NCI-H146 treated with DMSO at 0.1 percent for 48 hours (cell line): ENCODE data around the gene RALB.
A peak's percentile ranks its signal among the peaks of the same experiment; 100 is the strongest.

ENCODE experiments used
- DNase-seq: peaks from one replicate; lab custom pipeline; 2025; ENCODE audit not compliant: unreplicated experiment; lab: John Stamatoyannopoulos, UW

RALB gene

DNA sequence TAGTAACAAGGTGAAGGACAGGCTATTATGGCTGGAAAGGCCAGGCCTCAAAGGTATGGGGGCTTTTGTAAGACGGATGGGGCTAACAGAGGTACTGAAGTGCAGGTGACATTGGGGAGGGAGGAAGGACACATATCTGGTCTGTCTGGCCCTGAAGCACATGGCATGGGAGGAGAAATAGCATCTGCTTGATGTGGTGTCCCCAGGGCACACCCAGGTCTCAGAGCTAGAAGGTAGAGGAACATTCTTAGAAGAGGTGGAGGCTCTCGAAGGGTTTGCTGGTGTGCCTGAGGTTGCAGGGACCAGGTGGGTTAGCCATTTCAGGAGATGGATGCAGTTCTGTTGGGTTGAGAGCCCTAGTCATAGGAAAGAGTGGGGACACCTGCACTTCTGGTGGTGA lies 9.5 kb downstream of the RALB start:
- DNase-seq: no peak

- DNase-seq: no peak
These were observed 10.2 kb downstream of the RALB start for GRCh38 chr2:120262761-120263428.

- no peak for DNase-seq
These were observed 12.4 kb downstream of the RALB start for GRCh38 chr2:120265006-120265405.

GRCh38 chr2:120267348-120267747 lies 14.7 kb downstream of the RALB start:
- DNase-seq: no peak

DNA sequence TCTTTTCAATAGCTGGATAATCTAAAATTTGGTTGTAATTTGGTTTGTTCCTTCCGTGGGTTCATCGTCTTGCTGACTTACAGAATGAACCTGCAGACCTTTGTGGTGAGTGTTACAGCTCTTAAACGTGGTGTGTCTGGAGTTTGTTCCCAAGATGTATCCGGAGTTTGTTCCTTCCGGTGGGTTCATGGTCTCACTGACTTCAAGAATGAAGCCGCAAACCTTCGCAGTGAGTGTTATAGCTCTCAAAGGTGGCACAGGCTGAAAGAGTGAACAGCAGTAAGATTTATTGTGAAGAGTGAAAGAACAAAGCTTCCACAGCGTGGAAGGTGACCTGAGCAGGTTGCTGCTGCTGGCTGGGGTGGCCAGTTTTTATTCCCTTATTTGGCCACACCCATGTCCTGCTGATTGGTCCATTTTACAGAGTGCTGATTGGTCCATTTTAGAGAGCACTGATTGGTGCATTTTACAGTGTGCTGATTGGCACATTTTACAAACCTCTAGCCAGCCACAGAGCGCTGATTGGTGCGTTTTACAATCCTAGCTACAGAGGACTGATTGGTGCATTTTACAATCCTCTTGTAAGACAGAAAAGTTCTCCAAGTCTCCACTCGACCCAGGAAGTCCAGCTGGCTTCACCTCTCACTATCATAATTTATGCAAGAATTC lies 16.6 kb downstream of the RALB start:
- DNase-seq: no peak

DNA sequence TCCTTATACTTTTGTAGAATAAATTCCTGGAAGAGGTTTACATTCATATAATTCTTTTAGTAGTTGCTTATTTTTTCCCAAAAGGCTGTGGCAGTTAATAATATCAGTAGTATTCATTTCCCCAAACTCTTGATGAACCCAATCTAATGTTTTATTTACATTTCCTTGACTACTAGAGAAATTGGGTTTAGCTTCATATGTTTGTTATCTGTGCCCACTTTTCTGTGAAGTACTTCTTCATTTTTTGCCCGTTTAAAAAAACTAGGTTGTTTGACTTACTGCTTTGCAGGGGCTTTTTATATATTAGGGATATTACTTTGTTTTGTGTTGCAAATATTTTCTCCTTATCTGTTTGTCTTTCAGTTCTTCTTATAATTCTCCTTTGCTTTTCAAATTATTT lies 17.2 kb downstream of the RALB start:
- no peak for DNase-seq

DNA sequence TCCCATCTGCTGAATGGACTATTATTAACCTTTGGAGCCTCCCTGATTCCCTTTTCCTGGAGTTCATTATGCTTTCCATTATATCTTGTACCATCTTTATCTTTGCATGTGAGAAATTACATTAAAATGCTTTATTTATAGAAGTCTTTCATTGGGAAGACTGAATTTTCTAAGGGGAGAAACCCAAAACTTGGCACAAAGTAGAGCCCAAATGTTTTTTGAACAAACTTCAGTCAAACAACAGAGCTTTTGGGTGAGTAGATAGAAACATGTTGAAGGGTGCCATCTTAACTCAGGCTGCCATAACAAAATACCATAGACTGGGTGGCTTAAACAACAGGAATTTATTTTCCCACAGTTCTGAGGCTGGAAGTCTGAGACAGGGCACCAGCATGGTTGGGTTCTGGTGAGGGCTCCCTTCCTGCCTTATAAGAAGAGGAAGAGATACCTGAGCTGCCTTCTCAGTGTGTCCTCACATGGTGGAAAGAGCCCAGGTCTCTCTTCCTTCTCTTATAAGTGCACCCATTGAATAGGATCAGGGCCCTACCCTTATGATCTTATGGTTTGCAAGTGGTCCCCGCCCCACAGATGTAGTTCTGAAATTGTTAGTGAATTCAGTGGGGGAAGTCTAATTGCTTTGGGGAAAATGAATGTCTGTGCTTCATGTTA lies 19.2 kb downstream of the RALB start:
- no peak for DNase-seq

GRCh38 chr2:120272763-120273481 lies 20.3 kb downstream of the RALB start:
- no peak for DNase-seq

- peak; percentile 7 for DNase-seq
These were observed 23.2 kb downstream of the RALB start for GRCh38 chr2:120275617-120276400.

DNA sequence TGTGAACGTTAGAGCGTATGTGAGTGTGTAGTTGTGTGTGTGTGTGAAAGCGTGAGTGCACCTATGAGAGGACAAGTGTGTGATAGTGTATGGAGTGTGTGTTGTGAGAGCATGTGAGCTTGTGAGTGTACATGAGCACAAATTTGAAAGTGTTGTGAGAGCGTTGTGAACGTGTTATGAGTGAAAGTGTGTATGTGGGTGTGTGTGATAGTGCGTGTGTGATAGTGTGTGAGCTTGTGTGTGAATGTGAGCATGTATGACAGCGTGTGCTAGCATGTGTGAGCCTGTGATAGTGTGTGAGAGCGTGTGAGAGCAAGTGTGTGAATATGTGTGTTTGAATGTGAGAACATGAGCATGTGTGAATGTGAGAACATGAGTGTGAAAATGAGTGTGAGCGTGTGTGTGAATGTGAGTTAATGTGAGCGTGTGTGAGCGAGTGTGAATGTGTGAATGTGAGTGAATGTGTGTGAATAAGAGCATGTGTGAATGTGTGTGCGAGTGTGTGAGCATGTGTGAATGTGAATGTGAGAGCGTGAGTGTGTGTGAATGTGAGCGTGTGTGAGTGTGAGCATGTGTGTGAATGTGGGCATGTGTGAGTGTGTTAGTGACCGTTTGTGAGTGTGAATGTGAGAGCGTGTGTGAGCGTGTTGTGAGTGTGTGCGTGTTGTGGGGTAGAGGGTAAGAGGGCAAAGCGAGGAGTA lies 25.0 kb downstream of the RALB start:
- no peak for DNase-seq

GRCh38 chr2:120278901-120279300 lies 26.2 kb downstream of the RALB start:
- no peak for DNase-seq

GRCh38 chr2:120279708-120280107 lies 27.1 kb downstream of the RALB start:
- DNase-seq: no peak

DNA sequence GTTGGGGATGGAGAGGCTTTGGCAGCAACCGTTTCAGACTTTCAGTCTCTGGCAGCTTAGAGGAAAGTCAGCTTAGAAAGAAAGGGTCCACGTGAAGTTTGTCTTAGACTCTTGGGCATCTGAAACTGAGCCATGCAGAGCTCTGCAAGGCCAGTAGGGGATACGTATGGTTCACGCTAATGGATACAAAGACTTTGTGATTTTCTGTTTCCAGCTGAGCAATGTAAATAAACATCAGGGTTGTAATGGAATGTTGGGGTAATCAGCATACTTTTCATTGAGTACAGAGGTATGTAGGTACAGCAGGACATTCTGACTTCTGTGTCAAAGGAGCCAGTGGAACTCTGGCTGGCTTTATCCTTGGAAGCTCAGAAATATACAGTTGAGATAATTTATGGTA lies 31.0 kb downstream of the RALB start:
- DNase-seq: no peak

DNA sequence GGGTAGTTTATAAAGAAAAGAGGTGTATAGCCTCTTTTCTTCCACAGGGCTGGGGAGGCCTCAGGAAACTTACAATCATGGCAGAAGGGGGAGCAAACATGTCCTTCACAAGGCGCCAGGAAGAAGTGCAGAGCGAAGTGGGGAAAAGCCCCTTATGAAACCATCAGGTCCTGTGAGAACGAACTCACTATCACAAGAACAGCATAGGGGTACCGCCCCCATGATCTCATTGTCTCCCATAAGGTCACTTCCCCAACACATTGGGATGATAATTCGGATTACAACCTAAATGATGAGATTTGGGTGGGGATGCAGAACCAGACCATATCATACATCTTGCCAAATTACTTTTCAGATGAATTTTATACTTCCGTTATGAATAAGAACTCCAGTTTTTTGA lies 32.4 kb downstream of the RALB start:
- DNase-seq: no peak

DNA sequence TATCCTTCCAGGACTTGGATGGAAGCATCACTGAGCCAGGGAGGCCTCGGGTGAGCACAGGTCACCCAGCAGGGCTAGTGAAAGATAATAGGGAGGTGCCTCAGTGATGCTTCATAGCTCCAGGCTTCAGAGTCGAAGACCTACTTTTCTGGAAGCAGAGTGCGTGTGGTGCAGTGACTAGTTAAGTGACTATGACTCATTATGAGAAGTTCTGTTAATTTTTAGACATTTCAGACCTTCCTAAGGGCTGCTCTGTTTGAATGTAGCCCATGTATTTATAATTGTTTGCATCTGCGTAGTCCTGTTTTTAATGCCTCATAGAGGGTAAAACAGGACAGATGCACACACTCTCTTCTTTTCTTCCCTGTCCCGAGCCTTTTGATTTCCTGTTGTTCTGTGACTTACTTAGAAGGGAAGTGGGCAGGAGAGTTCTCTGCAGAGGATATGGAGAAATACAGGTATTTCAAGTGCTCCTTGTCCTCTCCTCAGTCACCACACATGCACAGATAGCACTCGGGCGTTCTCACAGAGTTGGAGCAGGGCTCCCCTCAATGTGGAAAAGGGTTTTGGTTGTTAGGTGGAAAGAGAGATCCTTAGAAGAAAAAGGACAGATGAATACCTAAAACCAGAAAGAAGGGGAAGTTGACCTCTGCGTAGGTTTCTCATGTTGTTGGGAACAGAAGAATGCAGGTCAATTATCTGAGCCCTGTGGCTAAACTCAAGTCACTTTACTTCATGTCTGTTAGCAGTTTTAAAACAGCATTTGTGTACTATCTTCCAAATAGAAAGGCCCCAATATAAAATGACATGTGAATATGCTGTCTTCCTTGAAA lies 34.7 kb downstream of the RALB start:
- DNase-seq: no peak

DNA sequence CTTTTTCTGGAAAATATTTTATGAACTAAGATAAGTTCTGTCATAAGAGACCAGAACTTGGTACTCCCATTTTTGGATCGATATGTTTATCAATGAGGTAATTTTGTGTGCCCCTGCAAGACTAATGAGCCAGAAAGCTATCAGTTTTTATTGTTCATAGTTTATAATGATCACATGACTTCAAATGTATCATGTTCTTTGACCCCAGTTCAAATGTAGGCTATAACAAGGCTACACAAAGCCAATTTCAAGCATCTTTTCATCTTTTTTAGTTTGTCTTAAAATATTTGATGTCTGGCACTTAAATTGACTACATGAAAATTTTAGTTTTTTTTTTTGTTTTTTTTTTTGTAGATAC lies 35.3 kb downstream of the RALB start:
- no peak for DNase-seq

GRCh38 chr2:120289221-120289906 lies 36.7 kb downstream of the RALB start:
- DNase-seq: no peak

- DNase-seq: no peak
These were observed 38.1 kb downstream of the RALB start for GRCh38 chr2:120290737-120291136.
